T-helper 2 cell treated with Interferon-gamma antibody and Interleukin-4, amounts not matched to agents 5 μg/mL and 100 μg/mL, for 36 hours (primary cell): Measurements from ENCODE around the gene MAGI1.
"Not testable (repeated sequence)": the region's sequence is repeated elsewhere in the genome, so short reads cannot be mapped to it uniquely, and the experiment has no call there.

Experiments
- DNase-seq: peaks from one replicate; pipeline ENCODE4 v3.0.0; 2021; ENCODE audit warnings: low spot score
- H3K27ac Mint-ChIP-seq: one replicate; pipeline ENCODE4 v1.8.0; 2021; ENCODE audit warnings: mild to moderate bottlenecking, mixed read lengths
- H3K27me3 Mint-ChIP-seq: one replicate; pipeline ENCODE4 v1.8.0; 2021; ENCODE audit warnings: low read depth, mixed read lengths
- H3K36me3 Mint-ChIP-seq: one replicate; pipeline ENCODE4 v1.8.0; 2021; ENCODE audit warnings: low read depth, mixed read lengths
- H3K4me1 Mint-ChIP-seq: one replicate; pipeline ENCODE4 v1.8.0; 2021; ENCODE audit warnings: low read depth, mixed read lengths
- H3K4me3 Mint-ChIP-seq: one replicate; pipeline ENCODE4 v1.8.0; 2022; ENCODE audit warnings: mild to moderate bottlenecking, moderate library complexity, mixed read lengths
- H3K9me3 Mint-ChIP-seq: one replicate; pipeline ENCODE4 v1.8.0; 2021; ENCODE audit warnings: mixed read lengths

The MAGI1 gene

GRCh38 chr3:65576228-65576627 is 462.5 kb downstream of the MAGI1 start:
- H3K4me1 Mint-ChIP-seq, result no peaks in the 10 kb centered on the region
- H3K4me3 Mint-ChIP-seq, result no peak overlapping the region
- H3K36me3 Mint-ChIP-seq, result no peaks in the 10 kb centered on the region
- no peak for DNase-seq
- no peaks in the 10 kb centered on the region for H3K27me3 Mint-ChIP-seq
- H3K9me3 Mint-ChIP-seq, result no peaks in the 10 kb centered on the region
- H3K27ac Mint-ChIP-seq, result no peak overlapping the region

- no peaks in the 10 kb centered on the region for H3K27me3 Mint-ChIP-seq
- H3K27ac Mint-ChIP-seq, result no peak overlapping the region
- H3K36me3 Mint-ChIP-seq, result no peaks in the 10 kb centered on the region
- H3K4me1 Mint-ChIP-seq, result no peaks in the 10 kb centered on the region
- no peak overlapping the region for H3K4me3 Mint-ChIP-seq
- no peak for DNase-seq
- H3K9me3 Mint-ChIP-seq, result no peaks in the 10 kb centered on the region
These were observed 463.3 kb downstream of the MAGI1 start for GRCh38 chr3:65575376-65575840.

GRCh38 chr3:65573548-65574116 is 465.1 kb downstream of the MAGI1 start:
- Mint-ChIP-seq H3K4me1 (no peaks in the 10 kb centered on the region), H3K9me3 (no peaks in the 10 kb centered on the region), H3K27ac (no peak overlapping the region), H3K36me3 (no peaks in the 10 kb centered on the region), H3K4me3 (no peak overlapping the region), H3K27me3 (no peaks in the 10 kb centered on the region)
- no peak for DNase-seq

GRCh38 chr3:65572175-65572777 is 466.4 kb downstream of the MAGI1 start:
- DNase-seq, result no peak
- no peaks in the 10 kb centered on the region for H3K36me3 Mint-ChIP-seq
- H3K27me3 Mint-ChIP-seq, result no peaks in the 10 kb centered on the region
- no peaks in the 10 kb centered on the region for H3K4me1 Mint-ChIP-seq
- no peak overlapping the region for H3K4me3 Mint-ChIP-seq
- no peak overlapping the region for H3K27ac Mint-ChIP-seq
- no peaks in the 10 kb centered on the region for H3K9me3 Mint-ChIP-seq

GRCh38 chr3:65569845-65570405 is 468.8 kb downstream of the MAGI1 start:
- no peak for DNase-seq
- Mint-ChIP-seq H3K27me3 (no peaks in the 10 kb centered on the region), H3K27ac (no peak overlapping the region), H3K36me3 (no peaks in the 10 kb centered on the region), H3K9me3 (no peaks in the 10 kb centered on the region), H3K4me1 (no peaks in the 10 kb centered on the region), H3K4me3 (no peak overlapping the region)

GRCh38 chr3:65569129-65569528 is 469.6 kb downstream of the MAGI1 start:
- Mint-ChIP-seq H3K4me1 (no peaks in the 10 kb centered on the region), H3K27me3 (no peaks in the 10 kb centered on the region), H3K4me3 (no peak overlapping the region), H3K36me3 (no peaks in the 10 kb centered on the region), H3K9me3 (no peaks in the 10 kb centered on the region), H3K27ac (no peak overlapping the region)
- DNase-seq, result no peak

GRCh38 chr3:65568497-65568896 is 470.2 kb downstream of the MAGI1 start:
- H3K4me1 Mint-ChIP-seq, result no peaks in the 10 kb centered on the region

GRCh38 chr3:65565744-65566143 is 473.0 kb downstream of the MAGI1 start:
- DNase-seq, H3K9me3 Mint-ChIP-seq, H3K4me1 Mint-ChIP-seq, H3K27ac Mint-ChIP-seq, H3K4me3 Mint-ChIP-seq, H3K36me3 Mint-ChIP-seq, H3K27me3 Mint-ChIP-seq: not testable (repeated sequence)

More at GRCh38 chr3:65568497-65568896, 470.2 kb downstream of the MAGI1 start:
- H3K4me3 Mint-ChIP-seq, result no peak overlapping the region
- no peaks in the 10 kb centered on the region for H3K36me3 Mint-ChIP-seq
- no peak overlapping the region for H3K27ac Mint-ChIP-seq
- no peaks in the 10 kb centered on the region for H3K27me3 Mint-ChIP-seq
- no peak for DNase-seq
- no peaks in the 10 kb centered on the region for H3K9me3 Mint-ChIP-seq

GRCh38 chr3:65564483-65564882 is 474.2 kb downstream of the MAGI1 start:
- H3K9me3 Mint-ChIP-seq, result no peaks in the 10 kb centered on the region
- H3K27ac Mint-ChIP-seq, result no peak overlapping the region
- no peak overlapping the region for H3K4me3 Mint-ChIP-seq
- H3K36me3 Mint-ChIP-seq, result no peaks in the 10 kb centered on the region
- no peaks in the 10 kb centered on the region for H3K27me3 Mint-ChIP-seq
- no peaks in the 10 kb centered on the region for H3K4me1 Mint-ChIP-seq
- DNase-seq, result no peak

GRCh38 chr3:65563861-65564260 is 474.9 kb downstream of the MAGI1 start:
- no peaks in the 10 kb centered on the region for H3K36me3 Mint-ChIP-seq
- no peaks in the 10 kb centered on the region for H3K4me1 Mint-ChIP-seq
- no peaks in the 10 kb centered on the region for H3K27me3 Mint-ChIP-seq
- H3K27ac Mint-ChIP-seq, result no peak overlapping the region
- DNase-seq, result no peak
- H3K9me3 Mint-ChIP-seq, result no peaks in the 10 kb centered on the region
- no peak overlapping the region for H3K4me3 Mint-ChIP-seq

GRCh38 chr3:65562447-65562846 is 476.3 kb downstream of the MAGI1 start:
- no peaks in the 10 kb centered on the region for H3K4me1 Mint-ChIP-seq
- no peak overlapping the region for H3K27ac Mint-ChIP-seq
- no peaks in the 10 kb centered on the region for H3K9me3 Mint-ChIP-seq
- no peak for DNase-seq
- no peaks in the 10 kb centered on the region for H3K27me3 Mint-ChIP-seq
- H3K4me3 Mint-ChIP-seq, result no peak overlapping the region
- H3K36me3 Mint-ChIP-seq, result no peaks in the 10 kb centered on the region

GRCh38 chr3:65561617-65562016 is 477.1 kb downstream of the MAGI1 start:
- no peak overlapping the region for H3K27ac Mint-ChIP-seq
- H3K36me3 Mint-ChIP-seq, result no peaks in the 10 kb centered on the region
- no peaks in the 10 kb centered on the region for H3K27me3 Mint-ChIP-seq
- no peak for DNase-seq
- no peak overlapping the region for H3K4me3 Mint-ChIP-seq
- no peaks in the 10 kb centered on the region for H3K9me3 Mint-ChIP-seq
- no peaks in the 10 kb centered on the region for H3K4me1 Mint-ChIP-seq

GRCh38 chr3:65560901-65561300 is 477.8 kb downstream of the MAGI1 start:
- H3K27me3 Mint-ChIP-seq, result no peaks in the 10 kb centered on the region
- H3K27ac Mint-ChIP-seq, result no peak overlapping the region
- H3K36me3 Mint-ChIP-seq, result no peaks in the 10 kb centered on the region
- no peaks in the 10 kb centered on the region for H3K4me1 Mint-ChIP-seq
- no peak for DNase-seq
- no peak overlapping the region for H3K4me3 Mint-ChIP-seq
- no peaks in the 10 kb centered on the region for H3K9me3 Mint-ChIP-seq

- no peak for DNase-seq
- Mint-ChIP-seq H3K4me1 (no peaks in the 10 kb centered on the region), H3K27ac (no peak overlapping the region), H3K9me3 (no peaks in the 10 kb centered on the region), H3K4me3 (no peak overlapping the region), H3K36me3 (no peaks in the 10 kb centered on the region), H3K27me3 (no peaks in the 10 kb centered on the region)
These were observed 478.6 kb downstream of the MAGI1 start for GRCh38 chr3:65560133-65560532.

- no peak overlapping the region for H3K4me3 Mint-ChIP-seq
- DNase-seq, result no peak
- no peak overlapping the region for H3K27ac Mint-ChIP-seq
- no peaks in the 10 kb centered on the region for H3K9me3 Mint-ChIP-seq
- no peaks in the 10 kb centered on the region for H3K4me1 Mint-ChIP-seq
- no peaks in the 10 kb centered on the region for H3K27me3 Mint-ChIP-seq
- H3K36me3 Mint-ChIP-seq, result no peaks in the 10 kb centered on the region
These were observed 479.1 kb downstream of the MAGI1 start for GRCh38 chr3:65559643-65560042.
